Measurements from ENCODE around the gene UBP1.
"Not testable (repeated sequence)": the region's sequence is repeated elsewhere in the genome, so short reads cannot be mapped to it uniquely, and the experiment has no call there.

Gene UBP1

GRCh38 chr3:33437556-33438283, 2.5 kb downstream of the UBP1 start:
- DNase-seq (ENCODE audit: low spot score) = no peak

DNA sequence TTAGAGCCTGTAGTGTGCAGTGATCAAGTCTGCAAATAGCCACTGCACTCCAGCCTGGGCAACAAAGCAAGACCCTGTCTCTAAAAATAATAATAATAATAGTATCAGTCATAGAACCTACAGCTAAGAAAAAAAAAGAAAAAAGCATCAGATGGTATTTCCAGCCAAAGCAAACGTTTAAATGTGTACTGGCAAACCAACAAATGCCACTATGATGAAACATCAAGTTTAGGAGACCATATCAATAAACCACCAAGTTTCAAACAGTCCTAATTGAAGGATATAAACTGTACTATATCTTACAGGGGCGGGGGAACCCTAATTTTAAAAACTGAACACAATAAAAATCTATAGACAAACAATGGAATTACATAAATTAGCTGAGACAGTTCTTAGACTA, 6.4 kb downstream of the UBP1 start:
- DNase-seq (ENCODE audit: low spot score) = no peak

- DNase-seq (ENCODE audit: low spot score) = no peak
Measured at GRCh38 chr3:33430571-33430970, 9.6 kb downstream of the UBP1 start.

DNA sequence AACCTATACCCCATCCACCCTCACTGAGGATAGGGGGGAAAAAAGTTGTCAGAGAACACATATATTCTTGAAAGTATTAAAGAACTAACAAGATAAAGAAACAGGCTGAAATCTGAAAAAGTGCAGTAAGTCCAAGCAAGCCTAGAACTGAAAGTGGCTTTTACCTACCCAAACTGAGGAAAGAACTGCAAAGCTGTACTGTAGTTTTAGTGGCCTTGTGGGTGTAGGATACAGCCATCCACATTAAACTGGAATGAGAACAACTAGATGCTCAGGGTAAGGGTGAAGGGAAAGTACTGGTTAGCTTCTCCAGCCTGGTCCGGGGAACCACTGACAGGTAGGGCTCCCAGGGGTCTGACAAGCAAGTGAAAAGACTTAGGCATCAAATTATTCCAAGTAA, 10.1 kb downstream of the UBP1 start:
- no peak for DNase-seq (ENCODE audit: low spot score)

DNA sequence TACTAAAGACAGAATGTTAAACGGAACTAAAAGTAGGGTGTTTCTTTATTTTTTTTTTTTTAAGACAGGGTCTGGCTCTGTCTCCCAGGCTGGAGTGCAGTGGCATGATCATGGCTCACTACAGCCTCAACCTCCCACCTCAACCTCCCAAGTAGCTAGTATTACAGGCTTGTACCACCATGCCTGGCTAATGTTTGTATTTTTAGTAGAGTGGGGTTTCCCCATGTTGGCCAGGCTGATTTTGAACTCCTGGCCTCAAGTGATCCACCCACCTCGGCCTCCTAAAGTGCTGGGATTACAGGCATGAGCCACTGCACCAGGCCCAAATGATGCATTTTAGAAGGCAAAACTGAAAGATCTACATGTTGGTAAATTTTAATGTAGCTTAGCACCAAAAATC, 10.9 kb downstream of the UBP1 start:
- not testable (repeated sequence) for DNase-seq (ENCODE audit: low spot score)

GRCh38 chr3:33428734-33429133, 11.5 kb downstream of the UBP1 start:
- no peak for DNase-seq (ENCODE audit: low spot score)

GRCh38 chr3:33426630-33427317, 13.4 kb downstream of the UBP1 start:
- no peak for DNase-seq (ENCODE audit: low spot score)

DNA sequence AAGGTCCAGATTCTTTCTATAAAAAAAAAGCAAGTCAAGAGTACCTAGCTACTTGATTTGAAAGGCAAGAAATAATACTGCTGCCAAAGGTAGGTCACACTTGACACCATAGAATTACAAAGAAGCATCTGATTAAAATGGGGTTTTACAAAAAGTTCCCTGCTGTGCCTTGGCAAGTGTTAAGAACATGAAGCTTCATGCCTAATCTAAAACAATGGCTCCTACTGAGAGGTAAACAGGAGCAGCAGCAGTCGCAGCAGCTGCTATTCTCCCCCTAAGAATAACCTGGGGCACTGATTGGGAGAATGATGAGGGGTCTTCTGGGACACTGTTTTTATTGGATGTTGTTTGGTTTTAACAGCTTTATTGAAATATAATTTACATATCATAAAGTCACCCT, 14.1 kb downstream of the UBP1 start:
- DNase-seq (ENCODE audit: low spot score) = no peak

DNA sequence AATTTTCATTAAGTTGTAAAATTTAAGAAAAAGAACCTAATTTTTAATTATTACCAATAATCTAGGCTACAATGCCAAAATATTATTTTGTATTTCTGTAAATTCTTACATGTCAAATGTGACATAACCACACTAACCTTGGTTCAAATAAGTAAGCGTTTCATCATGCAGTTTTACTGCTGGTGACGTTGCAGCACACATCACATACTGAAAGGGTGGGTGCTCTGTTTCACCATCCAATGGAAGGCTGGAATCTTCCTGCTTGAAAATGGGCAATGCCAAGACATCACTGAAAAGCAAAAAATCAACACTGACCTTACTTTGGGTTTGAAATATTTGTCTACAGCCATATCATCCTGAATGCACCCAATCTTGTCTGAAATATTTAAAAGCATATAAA, 14.8 kb downstream of the UBP1 start:
- no peak for DNase-seq (ENCODE audit: low spot score)

- no peak for DNase-seq (ENCODE audit: low spot score)
Measured at GRCh38 chr3:33424606-33425452, 15.4 kb downstream of the UBP1 start.

DNA sequence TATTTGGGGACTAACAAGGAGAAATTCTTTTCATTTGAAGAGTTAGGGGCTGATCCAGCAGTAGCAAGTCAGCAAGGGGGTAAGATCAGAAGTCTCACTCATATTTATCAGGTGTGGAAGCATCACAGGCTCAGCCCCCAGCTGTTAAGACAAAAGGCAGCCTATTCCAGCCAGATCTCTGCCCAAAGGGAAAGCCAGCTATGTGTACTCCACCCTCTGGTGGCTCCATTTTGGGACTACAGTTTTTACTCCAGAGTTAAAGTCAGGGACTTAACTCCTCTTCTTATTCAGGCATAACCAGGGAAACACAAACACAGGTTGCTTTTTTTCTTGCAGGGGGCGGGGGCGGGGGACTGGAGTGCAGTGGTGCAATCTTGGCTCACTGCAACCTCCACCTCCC, 19.2 kb downstream of the UBP1 start:
- no peak for DNase-seq (ENCODE audit: low spot score)

DNA sequence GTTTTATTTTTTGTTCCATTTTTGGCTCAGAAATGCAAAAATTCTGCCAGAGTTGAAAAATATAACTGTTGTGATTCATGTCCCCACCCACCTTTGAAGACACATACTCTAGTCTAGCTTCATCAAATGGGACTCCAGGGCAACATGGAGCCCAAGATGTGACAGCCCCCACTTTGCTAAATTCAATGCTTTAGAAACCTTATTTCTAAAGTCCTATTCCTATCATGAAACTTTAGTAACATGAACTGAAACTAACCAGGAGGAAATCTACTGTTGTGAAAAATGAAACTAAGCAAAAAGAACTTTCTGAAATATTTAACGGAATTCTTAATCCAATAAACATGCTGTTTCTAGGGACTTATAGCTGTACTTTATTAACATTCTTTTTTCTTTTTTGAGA, 20.3 kb downstream of the UBP1 start:
- no peak for DNase-seq (ENCODE audit: low spot score)

DNA sequence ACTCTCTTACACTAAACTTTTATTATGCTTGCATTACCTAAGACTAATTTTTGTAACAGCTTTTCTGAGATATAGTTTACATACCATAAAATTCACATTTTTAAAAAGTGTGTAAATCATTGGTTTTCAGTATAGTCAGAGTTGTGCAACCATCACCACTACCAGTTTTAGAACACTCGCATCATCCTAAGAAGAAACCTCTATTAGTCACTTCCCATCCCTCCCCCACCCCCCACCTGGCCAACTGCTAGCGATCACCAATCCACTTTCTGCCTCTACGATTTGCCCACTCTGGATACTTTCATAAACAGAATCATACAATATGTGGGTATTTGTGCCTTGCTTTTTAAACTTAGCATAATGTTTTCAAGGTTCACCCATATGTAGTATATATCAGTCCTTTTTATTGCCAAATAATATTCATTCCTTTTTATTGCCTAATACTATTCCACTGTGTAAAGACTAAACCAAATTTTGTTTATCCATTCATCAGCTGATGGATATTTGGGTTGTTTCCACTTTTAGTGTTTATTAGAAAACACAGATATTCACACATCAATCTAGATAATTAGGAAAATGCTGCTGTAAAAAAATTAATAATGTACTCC, 23.0 kb downstream of the UBP1 start:
- no peak for DNase-seq (ENCODE audit: low spot score)

DNA sequence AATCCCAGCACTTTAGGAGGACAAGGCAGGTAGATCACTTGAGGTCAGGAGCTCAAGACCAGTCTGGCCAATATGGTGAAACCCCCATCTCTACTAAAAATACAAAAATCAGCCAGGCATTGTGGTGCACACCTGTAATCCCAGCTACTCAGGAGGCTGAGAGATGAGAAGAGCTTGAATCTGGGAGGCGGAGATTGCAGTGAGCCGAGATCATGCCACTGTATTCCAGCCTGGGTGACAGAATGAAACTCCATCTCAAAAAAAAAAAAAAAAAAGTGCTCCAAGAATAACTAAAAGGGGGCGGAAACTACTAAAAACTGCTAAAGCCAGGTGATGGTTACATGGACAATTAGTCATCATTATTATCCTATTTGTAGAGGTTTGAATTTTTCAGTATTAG, 29.4 kb downstream of the UBP1 start:
- DNase-seq (ENCODE audit: low spot score) = not testable (repeated sequence)

DNA sequence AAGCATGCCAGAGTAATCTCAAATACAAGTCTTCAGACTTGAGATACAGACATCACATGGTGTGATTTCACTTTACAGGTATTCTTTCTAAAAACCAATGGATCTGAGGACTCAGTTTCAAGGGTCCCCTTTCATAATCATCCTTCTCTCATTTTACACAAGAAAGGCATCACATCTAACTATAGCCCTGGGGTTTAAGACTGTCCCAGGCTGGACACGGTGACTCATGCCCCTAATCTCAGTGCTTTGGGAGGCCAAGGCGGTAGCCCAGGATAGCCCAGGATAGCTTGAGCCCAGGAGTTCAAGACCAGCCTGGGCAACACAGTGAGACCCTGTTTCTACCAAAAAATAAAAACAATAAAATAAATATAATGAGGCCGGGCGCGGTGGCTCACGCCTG, 36.4 kb downstream of the UBP1 start:
- no peak for DNase-seq (ENCODE audit: low spot score)

GRCh38 chr3:33402936-33403335, 37.3 kb downstream of the UBP1 start:
- DNase-seq (ENCODE audit: low spot score) = no peak

DNA sequence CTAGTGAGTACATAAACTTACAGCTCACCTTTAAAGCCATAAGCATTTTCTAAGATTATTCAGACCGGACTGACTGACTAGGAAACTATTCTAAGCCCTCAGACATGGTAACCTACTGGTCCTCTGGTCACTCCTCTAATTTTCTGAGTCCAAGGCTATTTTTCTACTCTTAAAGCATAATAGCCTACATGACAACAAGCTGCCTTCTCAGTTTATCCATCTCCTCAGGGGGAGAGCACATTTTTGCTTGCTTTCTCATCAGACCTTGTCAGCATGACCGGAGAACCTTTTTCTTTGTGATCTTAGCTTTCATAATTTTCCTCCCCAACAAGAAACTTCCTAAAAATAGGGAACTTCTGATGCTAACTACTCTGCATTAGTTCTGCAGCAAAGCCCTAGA, 38.4 kb downstream of the UBP1 start:
- no peak for DNase-seq (ENCODE audit: low spot score)

DNA sequence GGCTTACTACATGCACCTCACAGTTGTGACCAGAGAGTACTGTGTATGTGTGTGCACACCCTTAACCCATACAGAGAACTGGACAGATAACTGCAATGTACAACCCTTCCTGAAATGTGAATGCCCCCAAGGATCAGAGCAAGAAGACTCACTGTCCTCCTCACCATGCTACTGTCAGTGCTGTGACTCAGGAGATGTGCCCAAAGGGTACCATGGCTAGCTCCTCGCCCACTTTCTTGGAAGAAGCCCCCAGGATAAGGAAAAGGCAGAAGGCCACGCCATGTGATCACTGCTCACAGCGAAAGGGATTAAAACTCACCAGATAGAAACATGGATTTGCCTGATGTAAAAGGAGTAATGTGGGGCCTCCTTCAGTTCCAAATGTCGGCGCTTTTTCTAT, 41.8 kb downstream of the UBP1 start:
- DNase-seq (ENCODE audit: low spot score) = no peak

DNA sequence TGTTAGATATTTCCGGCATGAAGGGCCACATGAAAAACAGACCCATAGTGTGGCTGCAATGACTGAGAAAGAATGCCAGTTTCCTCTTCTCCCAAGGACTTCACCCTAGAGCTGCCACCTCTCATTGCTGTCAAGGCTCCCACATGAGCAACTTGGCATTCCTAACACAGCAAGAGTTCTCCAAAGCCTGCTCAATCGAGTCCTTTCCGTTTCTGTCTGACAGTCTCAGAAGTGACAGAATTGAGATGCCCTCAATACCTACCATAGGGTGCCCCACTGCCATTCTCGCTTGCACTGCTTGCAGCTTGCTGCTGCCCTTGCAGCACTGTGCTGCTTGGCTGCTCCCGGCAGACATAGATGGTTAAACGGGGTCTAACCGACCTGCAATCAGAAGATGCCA, 44.3 kb downstream of the UBP1 start:
- no peak for DNase-seq (ENCODE audit: low spot score)

DNA sequence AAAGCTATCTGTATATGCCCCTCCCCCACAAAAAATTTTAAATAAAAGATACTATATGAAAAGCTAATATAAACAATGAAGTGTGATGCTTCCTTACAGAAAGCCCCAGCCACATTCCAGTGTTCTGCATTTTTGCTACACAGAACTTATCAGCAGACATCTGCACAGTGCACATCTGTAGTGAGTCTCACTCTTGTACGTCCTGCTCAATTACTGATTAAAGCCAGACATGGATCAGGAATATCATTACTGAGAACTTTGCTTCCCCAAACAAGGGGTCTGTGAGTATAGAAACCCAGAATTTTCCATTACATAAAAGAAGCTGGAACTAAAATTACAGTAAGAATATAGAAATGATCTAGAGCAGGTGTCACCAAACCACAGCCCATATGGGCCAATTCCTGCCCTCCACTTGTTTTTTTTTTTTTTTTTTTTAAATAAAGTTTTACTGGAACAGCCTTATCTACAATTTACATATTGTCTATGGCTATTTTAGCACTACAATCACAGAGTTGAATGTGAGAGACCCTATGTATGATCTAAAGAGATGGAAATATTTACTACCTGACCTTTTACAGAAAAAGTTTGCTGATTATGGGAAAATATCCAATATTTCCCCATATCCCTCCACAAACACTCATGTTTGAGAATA, 45.7 kb downstream of the UBP1 start:
- no peak for DNase-seq (ENCODE audit: low spot score)

GRCh38 chr3:33392703-33393125, 47.5 kb downstream of the UBP1 start:
- no peak for DNase-seq (ENCODE audit: low spot score)

DNA sequence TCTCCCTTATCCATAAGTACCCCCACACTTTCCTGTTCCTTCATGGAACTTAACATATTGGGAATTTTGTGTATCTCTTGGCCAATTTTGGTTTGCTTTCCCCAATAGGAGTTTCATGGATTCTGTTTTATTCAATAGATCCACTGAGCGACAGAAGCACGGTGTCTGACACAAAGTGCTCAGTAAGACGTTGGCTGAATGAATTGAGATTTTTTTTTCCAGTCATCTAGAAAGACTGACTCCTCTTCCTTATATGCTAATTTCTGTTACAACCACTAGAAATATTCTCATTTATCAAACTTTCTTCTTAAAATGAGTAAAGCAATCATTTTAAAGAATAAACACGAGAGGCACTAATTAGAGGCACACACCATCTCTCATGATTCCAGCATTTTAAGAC, 48.1 kb downstream of the UBP1 start:
- no peak for DNase-seq (ENCODE audit: low spot score)
